Measurements from ENCODE around the gene KIF1A.
"Not testable (repeated sequence)": the region's sequence is repeated elsewhere in the genome, so short reads cannot be mapped to it uniquely, and the experiment has no call there.

The KIF1A gene

GRCh38 chr2:240675345-240675744, 144.7 kb downstream of the KIF1A start:
- DNase-seq: not testable (repeated sequence)

GRCh38 chr2:240674461-240675184, 145.4 kb downstream of the KIF1A start:
- DNase-seq: not testable (repeated sequence)

GRCh38 chr2:240672701-240673190, 147.3 kb downstream of the KIF1A start:
- DNase-seq: no peak

- DNase-seq: no peak
Observed at GRCh38 chr2:240672076-240672700, 147.8 kb downstream of the KIF1A start.

- no peak for DNase-seq
Observed at GRCh38 chr2:240670950-240671349, 149.1 kb downstream of the KIF1A start.

- DNase-seq: no peak
Observed at GRCh38 chr2:240670402-240670801, 149.6 kb downstream of the KIF1A start.

- DNase-seq: no peak
Observed at GRCh38 chr2:240664622-240665021, 155.4 kb downstream of the KIF1A start.

All from activated CD4-positive, CD25-positive, alpha-beta regulatory T cell (primary cell).